Dermis blood vessel endothelial cell (primary cell): Measurements from ENCODE around the gene CDH15. TPM values are rescaled to one million over a fixed set of nuclear protein-coding genes. Genes with fewer than 3 reads are reported as not detected.
"Not testable (repeated sequence)": the region's sequence is repeated elsewhere in the genome, so short reads cannot be mapped to it uniquely, and the experiment has no call there.

Experiments
- DNase-seq: peaks from one replicate; pipeline ENCODE4 v3.0.0; 2010
- total RNA-seq: library from RNA; depleted of rRNA; stranded (reverse); fragments of >200 nt; gene quantifications from 2 replicates; pipeline ENCODE4 v1.2.3, GENCODE V29; 2014

The CDH15 gene
- total RNA-seq, 1 donor from 2014 or later: not detected

GRCh38 chr16:89156740-89157645, 14.6 kb upstream of the CDH15 start:
- no peak for DNase-seq

GRCh38 chr16:89157778-89158177, 13.8 kb upstream of the CDH15 start:
- DNase-seq: no peak

- DNase-seq: no peak
Measured at GRCh38 chr16:89159066-89159849, 12.3 kb upstream of the CDH15 start.

GRCh38 chr16:89159850-89160354, 11.6 kb upstream of the CDH15 start:
- no peak for DNase-seq

GRCh38 chr16:89160977-89161701, 10.4 kb upstream of the CDH15 start:
- DNase-seq: no peak

- DNase-seq: no peak
Measured at GRCh38 chr16:89161763-89162713, 9.5 kb upstream of the CDH15 start.

- no peak for DNase-seq
Measured at GRCh38 chr16:89163297-89163696, 8.3 kb upstream of the CDH15 start.

GRCh38 chr16:89164436-89164835, 7.1 kb upstream of the CDH15 start:
- DNase-seq: no peak

- no peak for DNase-seq
Measured at GRCh38 chr16:89164847-89165680, 6.5 kb upstream of the CDH15 start.

GRCh38 chr16:89165681-89165979, 5.9 kb upstream of the CDH15 start:
- not testable (repeated sequence) for DNase-seq

- no peak for DNase-seq
Measured at GRCh38 chr16:89166696-89167424, 4.7 kb upstream of the CDH15 start.

GRCh38 chr16:89167425-89167941, 4.1 kb upstream of the CDH15 start:
- peak; percentile 77 for DNase-seq

- DNase-seq: no peak
Measured at GRCh38 chr16:89168381-89169189, 3.0 kb upstream of the CDH15 start.

- no peak for DNase-seq
Measured at GRCh38 chr16:89169778-89170177, 1.8 kb upstream of the CDH15 start.

- no peak for DNase-seq
Measured at GRCh38 chr16:89170346-89171215, 967 bp upstream of the CDH15 start.

GRCh38 chr16:89172171-89172527, 601 bp downstream of the CDH15 start:
- no peak for DNase-seq

- no peak for DNase-seq
Measured at GRCh38 chr16:89172528-89173173, 1.1 kb downstream of the CDH15 start.
